Neural cell (in vitro differentiated cells): ENCODE data around the gene NDUFV1. TPM values are rescaled to one million over a fixed set of nuclear protein-coding genes. Genes with fewer than 3 reads are reported as not detected.

Experiments used
- H2AFZ ChIP-seq: fragments of 200-600, 300-800 bp; sonication (generic), shearing (Covaris generic); 2 replicates; pipeline ENCODE4 v1.6.0; 2014; ENCODE audit warnings: low read depth, mild to moderate bottlenecking, antibody characterized with exemption, low read length, moderate library complexity
- H3F3A ChIP-seq: fragments of 200-600 bp; shearing (Covaris generic); 2 replicates; pipeline ENCODE4 v1.6.1; 2016; ENCODE audit warnings: mild to moderate bottlenecking, moderate library complexity, mixed read lengths, antibody characterized with exemption, low read length; ENCODE audit not compliant: insufficient read depth, poor library complexity, severe bottlenecking
- H3K27ac ChIP-seq: fragments of 200-600, 300-800 bp; sonication (generic), shearing (Covaris generic); 2 replicates; pipeline ENCODE4 v1.5.1; 2014; ENCODE audit warnings: mild to moderate bottlenecking, low read length, moderate library complexity
- H3K27me3 ChIP-seq: fragments of 300-800, 200-600 bp; sonication (generic), shearing (Covaris generic); 2 replicates; pipeline ENCODE4 v1.6.0; 2014; ENCODE audit warnings: mild to moderate bottlenecking, low read depth, low read length, moderate library complexity; ENCODE audit not compliant: insufficient read depth
- H3K36me3 ChIP-seq: fragments of 300-800, 200-600 bp; sonication (generic), shearing (Covaris generic); 2 replicates; pipeline ENCODE4 v1.5.1; 2014; ENCODE audit warnings: mild to moderate bottlenecking, antibody characterized with exemption, low read length, moderate library complexity; ENCODE audit not compliant: insufficient read depth
- H3K4me2 ChIP-seq: fragments of 300-800, 200-600 bp; sonication (generic), shearing (Covaris generic); 2 replicates; pipeline ENCODE4 v1.6.0; 2014; ENCODE audit warnings: mild to moderate bottlenecking, low read length
- H3K4me3 ChIP-seq: fragments of 300-800, 200-600 bp; sonication (generic), shearing (Covaris generic); 2 replicates; pipeline ENCODE4 v1.5.1; 2014; ENCODE audit warnings: mild to moderate bottlenecking, low read length, moderate library complexity
- H3K79me2 ChIP-seq: fragments of 200-600 bp; shearing (Covaris generic); replicated peaks from 2 replicates; pipeline ENCODE4 v1.6.0; 2014; ENCODE audit warnings: mild to moderate bottlenecking, low read length, moderate library complexity; ENCODE audit not compliant: insufficient read depth
- H3K9ac ChIP-seq: fragments of 300-800, 200-600 bp; sonication (generic), shearing (Covaris generic); 2 replicates; pipeline ENCODE4 v1.6.1; 2016; ENCODE audit warnings: mild to moderate bottlenecking, low read length, mixed read lengths
- H3K9me2 ChIP-seq: fragments of 200-600 bp; shearing (Covaris generic); 2 replicates; pipeline ENCODE4 v1.6.1; 2016; ENCODE audit warnings: mild to moderate bottlenecking, low read length, mixed read lengths; ENCODE audit not compliant: insufficient read depth
- H3K9me3 ChIP-seq: fragments of 200-600, 300-800 bp; sonication (generic), shearing (Covaris generic); 2 replicates; pipeline ENCODE4 v1.6.1; 2016; ENCODE audit warnings: mild to moderate bottlenecking, mixed run types, low read length, moderate library complexity, mixed read lengths
- H4K20me1 ChIP-seq: fragments of 200-600 bp; shearing (Covaris generic); 2 replicates; pipeline ENCODE4 v1.6.1; 2016; ENCODE audit warnings: mild to moderate bottlenecking, mixed run types; ENCODE audit not compliant: insufficient read depth
- CTCF ChIP-seq: fragments of 450-650 bp; IDR thresholded peaks from 2 replicates; pipeline ENCODE4 v1.5.1; 2014; ENCODE audit warnings: antibody characterized with exemption, mild to moderate bottlenecking, moderate library complexity; ENCODE audit not compliant: poor library complexity, severe bottlenecking
- EP300 ChIP-seq: fragments of 450-650 bp; conservative IDR thresholded peaks from 2 replicates; pipeline ENCODE4 v1.6.1; 2014; ENCODE audit warnings: antibody characterized with exemption, mild to moderate bottlenecking, moderate library complexity; ENCODE audit not compliant: poor library complexity, severe bottlenecking
- EZH2 ChIP-seq: fragments of 200-600, 300-800 bp; shearing (Covaris generic), sonication (generic); IDR thresholded peaks from 2 replicates; pipeline ENCODE4 v1.6.1; 2014; ENCODE audit warnings: antibody characterized with exemption, low read length, borderline replicate concordance, mild to moderate bottlenecking; ENCODE audit not compliant: insufficient read depth, poor library complexity, severe bottlenecking
- MXI1 ChIP-seq: fragments of 450-650 bp; conservative IDR thresholded peaks from 2 replicates; pipeline ENCODE4 v1.6.1; 2014; ENCODE audit warnings: antibody characterized with exemption, mild to moderate bottlenecking; ENCODE audit not compliant: poor library complexity, severe bottlenecking
- POLR2AphosphoS5 ChIP-seq: IDR thresholded peaks from 2 replicates; pipeline ENCODE4 v1.6.1; 2012
- RAD21 ChIP-seq: fragments of 450-650 bp; conservative IDR thresholded peaks from 2 replicates; pipeline ENCODE4 v1.6.1; 2014; ENCODE audit warnings: antibody characterized with exemption, mild to moderate bottlenecking, moderate library complexity
- SMC3 ChIP-seq: fragments of 450-650 bp; conservative IDR thresholded peaks from 2 replicates; pipeline ENCODE4 v1.6.1; 2014; ENCODE audit warnings: antibody characterized with exemption, mild to moderate bottlenecking, moderate library complexity; ENCODE audit not compliant: poor library complexity
- TAF1 ChIP-seq: IDR thresholded peaks from 2 replicates; pipeline ENCODE4 v1.6.1; 2012; ENCODE audit warnings: low read depth
- polyA plus RNA-seq: library from polyadenylated mRNA; depleted of rRNA; stranded (reverse); fragments of >200 nt; gene quantifications from 2 replicates; pipeline ENCODE4 v1.2.3, GENCODE V29; 2014
- TF ChIP-seq, protein P1 (sequence below): IDR thresholded peaks from 2 replicates; pipeline ENCODE4 v1.6.1; 2012; ENCODE audit warnings: borderline replicate concordance

NDUFV1 gene
- polyA plus RNA-seq, 1 donor from 2014 or later = 393 TPM

DNA sequence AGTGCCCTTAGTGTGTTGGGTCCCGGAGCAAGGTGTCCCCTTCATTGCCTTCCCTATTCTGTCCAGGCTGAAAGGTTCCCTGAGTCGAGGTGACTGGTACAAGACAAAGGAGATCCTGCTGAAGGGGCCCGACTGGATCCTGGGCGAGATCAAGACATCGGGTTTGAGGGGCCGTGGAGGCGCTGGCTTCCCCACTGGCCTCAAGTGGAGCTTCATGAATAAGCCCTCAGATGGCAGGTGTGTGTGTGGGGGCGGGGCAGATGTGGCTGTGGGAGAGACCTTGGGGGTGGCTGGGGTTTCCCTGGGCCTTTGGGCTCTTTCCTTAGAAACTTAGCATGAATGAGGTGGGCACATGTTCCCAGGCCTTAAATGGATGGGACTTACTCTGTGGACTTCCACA lies 1.8 kb downstream of the NDUFV1 start:
- H3K27me3 ChIP-seq = no peaks in the 10 kb centered on the region
- H3K79me2 ChIP-seq = peaks cover 6% of the 10 kb centered on the region
- H3K9me3 ChIP-seq = no peaks in the 10 kb centered on the region
- no peaks in the 10 kb centered on the region for H3K9me2 ChIP-seq
- H3K27ac ChIP-seq = no peak overlapping the region
- H3K9ac ChIP-seq = no peak overlapping the region
- no peak overlapping the region for H3K4me2 ChIP-seq
- H3K36me3 ChIP-seq = no peaks in the 10 kb centered on the region
- no peak overlapping the region for H2AFZ ChIP-seq
- no peaks in the 10 kb centered on the region for H4K20me1 ChIP-seq
- H3K4me3 ChIP-seq = no peak overlapping the region
- TF ChIP-seq EZH2 (no peak), TAF1 (no peak), CTCF (no peak), RAD21 (no peak), SMC3 (no peak), MXI1 (no peak), EP300 (no peak), POLR2AphosphoS5 (no peak)
- TF ChIP-seq, protein P1, sequence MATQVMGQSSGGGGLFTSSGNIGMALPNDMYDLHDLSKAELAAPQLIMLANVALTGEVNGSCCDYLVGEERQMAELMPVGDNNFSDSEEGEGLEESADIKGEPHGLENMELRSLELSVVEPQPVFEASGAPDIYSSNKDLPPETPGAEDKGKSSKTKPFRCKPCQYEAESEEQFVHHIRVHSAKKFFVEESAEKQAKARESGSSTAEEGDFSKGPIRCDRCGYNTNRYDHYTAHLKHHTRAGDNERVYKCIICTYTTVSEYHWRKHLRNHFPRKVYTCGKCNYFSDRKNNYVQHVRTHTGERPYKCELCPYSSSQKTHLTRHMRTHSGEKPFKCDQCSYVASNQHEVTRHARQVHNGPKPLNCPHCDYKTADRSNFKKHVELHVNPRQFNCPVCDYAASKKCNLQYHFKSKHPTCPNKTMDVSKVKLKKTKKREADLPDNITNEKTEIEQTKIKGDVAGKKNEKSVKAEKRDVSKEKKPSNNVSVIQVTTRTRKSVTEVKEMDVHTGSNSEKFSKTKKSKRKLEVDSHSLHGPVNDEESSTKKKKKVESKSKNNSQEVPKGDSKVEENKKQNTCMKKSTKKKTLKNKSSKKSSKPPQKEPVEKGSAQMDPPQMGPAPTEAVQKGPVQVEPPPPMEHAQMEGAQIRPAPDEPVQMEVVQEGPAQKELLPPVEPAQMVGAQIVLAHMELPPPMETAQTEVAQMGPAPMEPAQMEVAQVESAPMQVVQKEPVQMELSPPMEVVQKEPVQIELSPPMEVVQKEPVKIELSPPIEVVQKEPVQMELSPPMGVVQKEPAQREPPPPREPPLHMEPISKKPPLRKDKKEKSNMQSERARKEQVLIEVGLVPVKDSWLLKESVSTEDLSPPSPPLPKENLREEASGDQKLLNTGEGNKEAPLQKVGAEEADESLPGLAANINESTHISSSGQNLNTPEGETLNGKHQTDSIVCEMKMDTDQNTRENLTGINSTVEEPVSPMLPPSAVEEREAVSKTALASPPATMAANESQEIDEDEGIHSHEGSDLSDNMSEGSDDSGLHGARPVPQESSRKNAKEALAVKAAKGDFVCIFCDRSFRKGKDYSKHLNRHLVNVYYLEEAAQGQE = no peak
- H3F3A ChIP-seq = no peaks in the 10 kb centered on the region

DNA sequence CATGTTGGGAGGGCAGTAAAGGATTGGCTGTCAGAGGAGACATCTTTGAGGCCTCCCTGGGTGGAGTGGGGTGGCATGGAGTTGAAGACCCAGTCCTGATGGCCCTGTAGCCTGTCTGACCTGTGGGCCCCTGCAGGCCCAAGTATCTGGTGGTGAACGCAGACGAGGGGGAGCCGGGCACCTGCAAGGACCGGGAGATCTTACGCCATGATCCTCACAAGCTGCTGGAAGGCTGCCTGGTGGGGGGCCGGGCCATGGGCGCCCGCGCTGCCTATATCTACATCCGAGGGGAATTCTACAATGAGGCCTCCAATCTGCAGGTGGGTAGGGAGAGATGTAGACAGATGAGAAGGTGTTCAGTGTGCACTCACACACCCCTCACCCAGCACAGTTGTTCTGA lies 2.6 kb downstream of the NDUFV1 start:
- H3K36me3 ChIP-seq = no peaks in the 10 kb centered on the region

More for the DNA sequence above, 2.6 kb downstream of the NDUFV1 start:
- Histone ChIP-seq H3K4me2 (no peak overlapping the region), H3K9ac (no peak overlapping the region), H3K9me2 (no peaks in the 10 kb centered on the region), H3F3A (no peaks in the 10 kb centered on the region), H3K27me3 (no peaks in the 10 kb centered on the region), H2AFZ (no peak overlapping the region), H3K9me3 (no peaks in the 10 kb centered on the region), H3K79me2 (peaks cover 6% of the 10 kb centered on the region), H4K20me1 (no peaks in the 10 kb centered on the region), H3K4me3 (no peak overlapping the region), H3K27ac (no peak overlapping the region)
- TF ChIP-seq TAF1 (no peak), RAD21 (no peak), SMC3 (no peak), EZH2 (no peak), EP300 (no peak), POLR2AphosphoS5 (no peak), CTCF (no peak), MXI1 (no peak)
- TF ChIP-seq, protein P1 = no peak
